NT2/D1 (cell line): ENCODE measurements around the gene AFAP1L2.

Experiments used
- SUZ12 ChIP-seq: IDR thresholded peaks from 2 replicates; pipeline ENCODE4 v1.6.1; 2011; ENCODE audit not compliant: insufficient read length, insufficient read depth; ENCODE audit errors: extremely low read depth
- YY1 ChIP-seq: IDR thresholded peaks from 2 replicates; pipeline ENCODE4 v1.6.1; 2011; ENCODE audit not compliant: insufficient read length, insufficient read depth
- ZNF274 ChIP-seq: IDR thresholded peaks from 2 replicates; pipeline ENCODE4 v1.6.1; 2011; ENCODE audit warnings: mild to moderate bottlenecking, low read depth, low read length

DNA sequence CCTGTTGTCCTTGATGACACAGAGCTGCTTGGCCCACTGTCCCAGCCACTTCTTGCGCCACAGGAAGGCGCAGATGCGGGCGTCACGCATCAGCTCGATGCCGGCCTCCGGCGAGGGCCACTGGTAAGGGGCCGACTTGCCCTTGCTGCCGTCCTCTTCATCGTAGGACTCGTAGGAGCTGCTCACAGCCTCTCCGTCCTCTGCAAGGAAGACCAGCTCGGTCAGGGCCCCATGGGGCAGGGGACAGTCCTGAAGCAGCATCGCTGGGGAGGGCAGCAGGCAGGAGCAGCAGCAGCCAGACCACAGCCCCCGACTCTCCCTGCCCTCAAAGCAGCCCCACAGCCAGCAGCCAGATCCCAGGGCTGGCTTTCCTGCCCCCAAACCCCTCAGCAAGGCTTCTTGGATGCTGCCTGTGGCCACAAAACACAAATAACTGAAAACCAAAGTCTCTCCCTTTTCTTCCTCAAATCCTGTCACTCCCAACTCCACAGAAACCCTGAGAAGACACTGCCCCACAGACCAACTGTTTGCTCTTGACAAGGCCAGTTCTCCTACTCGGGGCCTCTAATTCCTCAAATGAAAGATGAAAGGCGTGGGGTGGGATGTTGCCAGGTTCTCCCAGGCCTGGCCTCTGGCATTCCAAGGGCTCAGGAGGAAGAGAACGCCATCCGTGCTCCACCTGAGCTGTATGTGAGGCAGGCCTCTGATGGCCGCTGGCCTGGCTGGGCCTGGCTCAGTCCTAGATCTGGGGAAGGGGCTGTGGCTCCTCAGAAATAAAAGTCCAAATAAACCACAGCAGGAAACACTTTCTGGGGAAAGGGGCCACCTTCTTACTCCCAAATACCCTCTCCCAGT lies 88.5 kb downstream of the AFAP1L2 start:
- no peak for TF ChIP-seq YY1
- no peak for TF ChIP-seq ZNF274
- no peak for TF ChIP-seq SUZ12
